H9 (cell line): ENCODE measurements around the gene GABRR3. TPM values are rescaled to one million over a fixed set of nuclear protein-coding genes. Genes with fewer than 3 reads are reported as not detected.

Source experiments
- DNase-seq: peaks from one replicate; pipeline ENCODE4 v3.0.0-alpha.2; 2017
- H2AFZ ChIP-seq: one replicate; pipeline ENCODE4 v1.6.1; 2013; ENCODE audit warnings: mild to moderate bottlenecking, low read length, control low read depth, moderate library complexity
- H2AK5ac ChIP-seq: 2 replicates; pipeline ENCODE4 v1.6.1; 2013; ENCODE audit warnings: low read length, control low read depth, mixed read lengths; ENCODE audit not compliant: insufficient read length
- H2BK120ac ChIP-seq: one replicate; pipeline ENCODE4 v1.6.1; 2013; ENCODE audit warnings: low read depth, mild to moderate bottlenecking, low read length, control low read depth, inconsistent platforms; ENCODE audit not compliant: poor library complexity, severe bottlenecking
- H2BK12ac ChIP-seq: 2 replicates; pipeline ENCODE4 v1.6.1; 2013; ENCODE audit warnings: low read length, control low read depth, mixed read lengths, low read depth; ENCODE audit not compliant: insufficient read length
- H2BK15ac ChIP-seq: 2 replicates; pipeline ENCODE4 v1.6.1; 2013; ENCODE audit warnings: low read depth, low read length, control low read depth
- H2BK20ac ChIP-seq: one replicate; pipeline ENCODE4 v1.6.1; 2013; ENCODE audit warnings: low read depth, mild to moderate bottlenecking, low read length, control low read depth, inconsistent platforms; ENCODE audit not compliant: poor library complexity, severe bottlenecking
- H2BK5ac ChIP-seq: 2 replicates; pipeline ENCODE4 v1.6.1; 2013; ENCODE audit warnings: low read length, control low read depth, mixed read lengths; ENCODE audit not compliant: insufficient read length
- H3K14ac ChIP-seq: 2 replicates; pipeline ENCODE4 v1.6.1; 2013; ENCODE audit warnings: low read length, control low read depth; ENCODE audit not compliant: insufficient read depth
- H3K18ac ChIP-seq: 2 replicates; pipeline ENCODE4 v1.6.1; 2013; ENCODE audit warnings: low read depth, mild to moderate bottlenecking, mixed read lengths, low read length, control low read depth; ENCODE audit not compliant: insufficient read length
- H3K23ac ChIP-seq: 2 replicates; pipeline ENCODE4 v1.6.1; 2013; ENCODE audit warnings: low read length, control low read depth, mixed read lengths, low read depth; ENCODE audit not compliant: insufficient read length
- H3K23me2 ChIP-seq: 2 replicates; pipeline ENCODE4 v1.6.1; 2013; ENCODE audit warnings: low read depth, mild to moderate bottlenecking, mixed read lengths, low read length, control low read depth; ENCODE audit not compliant: insufficient read length, poor library complexity, severe bottlenecking
- H3K27ac ChIP-seq: 2 replicates; pipeline ENCODE4 v1.5.1; 2013; ENCODE audit warnings: low read length, control low read depth, mixed read lengths, low read depth; ENCODE audit not compliant: insufficient read length
- H3K27me3 ChIP-seq: 2 replicates; pipeline ENCODE4 v1.6.1; 2013; ENCODE audit warnings: low read length, control low read depth, inconsistent platforms; ENCODE audit not compliant: insufficient read depth
- H3K4ac ChIP-seq: 2 replicates; pipeline ENCODE4 v1.6.1; 2013; ENCODE audit warnings: low read depth, mild to moderate bottlenecking, control low read depth, inconsistent platforms, low read length, moderate library complexity
- H3K4me1 ChIP-seq: 2 replicates; pipeline ENCODE4 v1.6.1; 2013; ENCODE audit warnings: low read length, control low read depth, inconsistent platforms; ENCODE audit not compliant: insufficient read depth
- H3K4me2 ChIP-seq: 2 replicates; pipeline ENCODE4 v1.6.1; 2013; ENCODE audit warnings: low read length, control low read depth, mixed read lengths; ENCODE audit not compliant: insufficient read length, insufficient read depth
- H3K56ac ChIP-seq: 2 replicates; pipeline ENCODE4 v1.6.1; 2013; ENCODE audit warnings: low read depth, mild to moderate bottlenecking, mixed read lengths, low read length, control low read depth; ENCODE audit not compliant: insufficient read length
- H3K79me1 ChIP-seq: 2 replicates; pipeline ENCODE4 v1.6.1; 2013; ENCODE audit warnings: low read depth, mild to moderate bottlenecking, moderate library complexity, low read length, control low read depth, inconsistent platforms; ENCODE audit not compliant: insufficient read depth, poor library complexity, severe bottlenecking
- H3K79me2 ChIP-seq: 2 replicates; pipeline ENCODE4 v1.6.1; 2013; ENCODE audit warnings: low read length, control low read depth, inconsistent platforms; ENCODE audit not compliant: insufficient read depth
- H3K9ac ChIP-seq: 2 replicates; pipeline ENCODE4 v1.6.1; 2013; ENCODE audit warnings: low read length, control low read depth, mixed read lengths; ENCODE audit not compliant: insufficient read length; ENCODE audit errors: extremely low read depth
- H3K9me3 ChIP-seq: one replicate; pipeline ENCODE4 v1.6.1; 2013; ENCODE audit warnings: low read depth, low read length, inconsistent platforms; ENCODE audit not compliant: control insufficient read depth
- H3T11ph ChIP-seq: one replicate; pipeline ENCODE4 v1.6.1; 2013; ENCODE audit warnings: mild to moderate bottlenecking, low read length, control low read depth, inconsistent platforms
- H4K20me1 ChIP-seq: one replicate; pipeline ENCODE4 v1.6.1; 2013; ENCODE audit not compliant: control insufficient read depth, insufficient read length, insufficient read depth
- H4K5ac ChIP-seq: 2 replicates; pipeline ENCODE4 v1.6.1; 2013; ENCODE audit warnings: low read depth, mild to moderate bottlenecking, mixed read lengths, low read length, control low read depth; ENCODE audit not compliant: insufficient read length
- H4K8ac ChIP-seq: replicated peaks from 2 replicates; pipeline ENCODE4 v1.6.1; 2013; ENCODE audit warnings: low read length, control low read depth, mixed read lengths, low read depth; ENCODE audit not compliant: insufficient read length
- H4K91ac ChIP-seq: 2 replicates; pipeline ENCODE4 v1.6.1; 2013; ENCODE audit warnings: low read depth, mild to moderate bottlenecking, moderate library complexity, mixed read lengths, low read length, control low read depth; ENCODE audit not compliant: insufficient read length
- H3K27ac Mint-ChIP-seq, 3 experiments: 2 replicates in 2 of 3; 3 replicates in 1 of 3; pipeline ENCODE4 v1.8.0; 2020 to 2021; ENCODE audit warnings: mixed read lengths in 3 of 3, mild to moderate bottlenecking in 1 of 3, moderate library complexity in 1 of 3
- H3K27me3 Mint-ChIP-seq: 2 replicates; pipeline ENCODE4 v1.8.0; 2021; ENCODE audit warnings: low read depth, mild to moderate bottlenecking, moderate library complexity, mixed read lengths
- H3K36me3 Mint-ChIP-seq, 3 experiments: 2 replicates in 2 of 3; 3 replicates in 1 of 3; pipeline ENCODE4 v1.8.0; 2020 to 2021; ENCODE audit warnings: low read depth in 3 of 3, mixed read lengths in 3 of 3; ENCODE audit not compliant: insufficient read depth in 1 of 3
- H3K4me1 Mint-ChIP-seq, 2 experiments: 2 replicates each; pipeline ENCODE4 v1.8.0; 2020; ENCODE audit warnings: mixed read lengths in 2 of 2
- H3K4me3 Mint-ChIP-seq, 2 experiments: 2 replicates in 1 of 2; 3 replicates in 1 of 2; pipeline ENCODE4 v1.8.0; 2020 to 2021; ENCODE audit warnings: mild to moderate bottlenecking in 2 of 2, mixed read lengths in 2 of 2, moderate library complexity in 1 of 2
- H3K9me3 Mint-ChIP-seq, 2 experiments: 2 replicates in 1 of 2; 3 replicates in 1 of 2; pipeline ENCODE4 v1.8.0; 2020; ENCODE audit warnings: mild to moderate bottlenecking in 2 of 2, mixed read lengths in 2 of 2, moderate library complexity in 1 of 2
- CTCF ChIP-seq: fragments of 200-600 bp; sonication (generic); conservative IDR thresholded peaks from 3 replicates; pipeline ENCODE4 v1.8.0; 2021; ENCODE audit warnings: antibody characterized with exemption, mild to moderate bottlenecking
- WGBS: extraction: QIAGEN DNeasy Blood & Tissue Kit; methylation state at CpG from one replicate; pipeline ENCODE4 v1.1.7; 2013; ENCODE audit warnings: missing lambda C conversion rate, low lambda C conversion rate, mixed read lengths; ENCODE audit not compliant: insufficient read length; ENCODE audit errors: extremely low coverage; 5-methylcytosine and 5-hydroxymethylcytosine counted together
- total RNA-seq: library from RNA; stranded (reverse); gene quantifications from 2 replicates; pipeline ENCODE4 v1.2.1, GENCODE V29; 2021

The GABRR3 gene
- total RNA-seq, 1 experiment from 2014 or later: not detected

- no peak overlapping the region for H2BK20ac ChIP-seq
- H4K8ac ChIP-seq: no peak overlapping the region
- no peak overlapping the region for H3K18ac ChIP-seq
- H3K14ac ChIP-seq: no peak overlapping the region
- H3K9ac ChIP-seq: no peak overlapping the region
- no peak overlapping the region for H3K4me3 Mint-ChIP-seq
- H3K4ac ChIP-seq: no peak overlapping the region
- H3K27ac ChIP-seq: no peak overlapping the region
- peaks cover 16 to 30% of the 10 kb centered on the region in 2 experiments for H3K4me1 Mint-ChIP-seq
- no peaks in the 10 kb centered on the region for H3K4me1 ChIP-seq
- H2BK5ac ChIP-seq: no peak overlapping the region
- no peak for DNase-seq
- H2BK12ac ChIP-seq: no peak overlapping the region
- H2AFZ ChIP-seq: no peak overlapping the region
- no peak overlapping the region for H3T11ph ChIP-seq
- H3K36me3 Mint-ChIP-seq: no peaks in the 10 kb centered on the region
- H3K23ac ChIP-seq: no peak overlapping the region
- no peaks in the 10 kb centered on the region for H3K9me3 ChIP-seq
- H3K79me2 ChIP-seq: no peaks in the 10 kb centered on the region
- H3K4me2 ChIP-seq: no peak overlapping the region
- no peak overlapping the region for H3K56ac ChIP-seq
- no peaks in the 10 kb centered on the region for H3K27me3 Mint-ChIP-seq
- no peak overlapping the region for H2BK120ac ChIP-seq
- H2BK15ac ChIP-seq: no peak overlapping the region
- no peaks in the 10 kb centered on the region for H3K27me3 ChIP-seq
- H4K20me1 ChIP-seq: no peaks in the 10 kb centered on the region
- H3K23me2 ChIP-seq: no peaks in the 10 kb centered on the region
- no peak for TF ChIP-seq CTCF
- WGBS: no CpG with 5 or more reads among the region's 1 CpG
- no peak overlapping the region for H3K27ac Mint-ChIP-seq
- H2AK5ac ChIP-seq: no peak overlapping the region
- H4K5ac ChIP-seq: no peak overlapping the region
- no peaks in the 10 kb centered on the region for H3K9me3 Mint-ChIP-seq
- no peak overlapping the region for H4K91ac ChIP-seq
- H3K79me1 ChIP-seq: no peaks in the 10 kb centered on the region
Measured at GRCh38 chr3:98032265-98032664, 2.9 kb downstream of the GABRR3 start.
